IMR-90 (cell line): ENCODE data around the gene NBPF1.
"Not testable (repeated sequence)": the region's sequence is repeated elsewhere in the genome, so short reads cannot be mapped to it uniquely, and the experiment has no call there.

ENCODE experiments used
- POLR2A ChIP-seq: IDR thresholded peaks from 2 replicates; pipeline ENCODE4 v1.6.1; 2012; ENCODE audit warnings: mild to moderate bottlenecking, low read depth, low read length
- RAD21 ChIP-seq: IDR thresholded peaks from 2 replicates; pipeline ENCODE4 v1.6.1; 2012; ENCODE audit warnings: low read length, improper control_type of control experiment
- TF ChIP-seq, protein P1 (sequence below): fragments of 150-350 bp; IDR thresholded peaks from 2 replicates; pipeline ENCODE4 v1.6.1; 2017; ENCODE audit warnings: mild to moderate bottlenecking, antibody characterized with exemption, low read length, low read depth
- TF ChIP-seq, protein P2 (sequence below): conservative IDR thresholded peaks from 2 replicates; pipeline ENCODE4 v1.5.1; 2012; ENCODE audit warnings: mild to moderate bottlenecking, low read depth, low read length, improper control_type of control experiment

- TF ChIP-seq POLR2A, RAD21: not testable (repeated sequence)
- TF ChIP-seq, protein P1, sequence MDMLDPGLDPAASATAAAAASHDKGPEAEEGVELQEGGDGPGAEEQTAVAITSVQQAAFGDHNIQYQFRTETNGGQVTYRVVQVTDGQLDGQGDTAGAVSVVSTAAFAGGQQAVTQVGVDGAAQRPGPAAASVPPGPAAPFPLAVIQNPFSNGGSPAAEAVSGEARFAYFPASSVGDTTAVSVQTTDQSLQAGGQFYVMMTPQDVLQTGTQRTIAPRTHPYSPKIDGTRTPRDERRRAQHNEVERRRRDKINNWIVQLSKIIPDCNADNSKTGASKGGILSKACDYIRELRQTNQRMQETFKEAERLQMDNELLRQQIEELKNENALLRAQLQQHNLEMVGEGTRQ, result not testable (repeated sequence)
- TF ChIP-seq, protein P2, sequence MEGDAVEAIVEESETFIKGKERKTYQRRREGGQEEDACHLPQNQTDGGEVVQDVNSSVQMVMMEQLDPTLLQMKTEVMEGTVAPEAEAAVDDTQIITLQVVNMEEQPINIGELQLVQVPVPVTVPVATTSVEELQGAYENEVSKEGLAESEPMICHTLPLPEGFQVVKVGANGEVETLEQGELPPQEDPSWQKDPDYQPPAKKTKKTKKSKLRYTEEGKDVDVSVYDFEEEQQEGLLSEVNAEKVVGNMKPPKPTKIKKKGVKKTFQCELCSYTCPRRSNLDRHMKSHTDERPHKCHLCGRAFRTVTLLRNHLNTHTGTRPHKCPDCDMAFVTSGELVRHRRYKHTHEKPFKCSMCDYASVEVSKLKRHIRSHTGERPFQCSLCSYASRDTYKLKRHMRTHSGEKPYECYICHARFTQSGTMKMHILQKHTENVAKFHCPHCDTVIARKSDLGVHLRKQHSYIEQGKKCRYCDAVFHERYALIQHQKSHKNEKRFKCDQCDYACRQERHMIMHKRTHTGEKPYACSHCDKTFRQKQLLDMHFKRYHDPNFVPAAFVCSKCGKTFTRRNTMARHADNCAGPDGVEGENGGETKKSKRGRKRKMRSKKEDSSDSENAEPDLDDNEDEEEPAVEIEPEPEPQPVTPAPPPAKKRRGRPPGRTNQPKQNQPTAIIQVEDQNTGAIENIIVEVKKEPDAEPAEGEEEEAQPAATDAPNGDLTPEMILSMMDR, result not testable (repeated sequence)
Observed at GRCh38 chr1:16550212-16550918, 63.0 kb downstream of the NBPF1 start.
